HG02981 (cell line): ENCODE results near the gene TNNT3.
"Not testable (repeated sequence)": the region's sequence is repeated elsewhere in the genome, so short reads cannot be mapped to it uniquely, and the experiment has no call there.

Source experiments
- ATAC-seq: cut with Tn5 transposase; IDR thresholded peaks from one replicate; pipeline ENCODE4 v1.9.1; 2021; ENCODE audit warnings: mild to moderate bottlenecking, moderate library complexity; ENCODE audit not compliant: unreplicated experiment

Gene TNNT3

GRCh38 chr11:1932681-1933080, 13.2 kb downstream of the TNNT3 start:
- ATAC-seq = no peak

GRCh38 chr11:1933416-1934334, 14.2 kb downstream of the TNNT3 start:
- no peak for ATAC-seq

- no peak for ATAC-seq
These were observed 15.0 kb downstream of the TNNT3 start for GRCh38 chr11:1934335-1935155.

- ATAC-seq = no peak
These were observed 15.9 kb downstream of the TNNT3 start for GRCh38 chr11:1935156-1936071.

GRCh38 chr11:1936072-1936780, 16.7 kb downstream of the TNNT3 start:
- ATAC-seq = no peak

- ATAC-seq = no peak
These were observed 17.5 kb downstream of the TNNT3 start for GRCh38 chr11:1936781-1937615.

GRCh38 chr11:1937616-1938342, 18.3 kb downstream of the TNNT3 start:
- no peak for ATAC-seq

- no peak for ATAC-seq
These were observed 19.0 kb downstream of the TNNT3 start for GRCh38 chr11:1938343-1939005.

- no peak for ATAC-seq
These were observed 19.6 kb downstream of the TNNT3 start for GRCh38 chr11:1939006-1939625.

- ATAC-seq = not testable (repeated sequence)
These were observed 20.3 kb downstream of the TNNT3 start for GRCh38 chr11:1939788-1940187.

- no peak for ATAC-seq
These were observed 23.2 kb downstream of the TNNT3 start for GRCh38 chr11:1942558-1943260.

GRCh38 chr11:1943576-1943975, 24.1 kb downstream of the TNNT3 start:
- no peak for ATAC-seq

GRCh38 chr11:1943977-1944376, 24.5 kb downstream of the TNNT3 start:
- no peak for ATAC-seq

- peak; percentile 69 for ATAC-seq
These were observed 27.4 kb downstream of the TNNT3 start, which contains the start of gene MRPL23 for GRCh38 chr11:1946812-1947484. Gene MRPL23 (plus strand): TSS chr11:1947332. CDS start chr11:1947363, 31 bp downstream.

GRCh38 chr11:1947592-1948237, 28.2 kb downstream of the TNNT3 start:
- ATAC-seq = peak; percentile 28

- no peak for ATAC-seq
These were observed 28.9 kb downstream of the TNNT3 start for GRCh38 chr11:1948389-1948788.
